ENCODE results near the gene ZNF383. TPM values are rescaled to one million over a fixed set of nuclear protein-coding genes. Genes with fewer than 3 reads are reported as not detected.
"Not testable (repeated sequence)": the region's sequence is repeated elsewhere in the genome, so short reads cannot be mapped to it uniquely, and the experiment has no call there.

Gene ZNF383
- total RNA-seq, 1 experiment from 2014 or later: 2.5 TPM

DNA sequence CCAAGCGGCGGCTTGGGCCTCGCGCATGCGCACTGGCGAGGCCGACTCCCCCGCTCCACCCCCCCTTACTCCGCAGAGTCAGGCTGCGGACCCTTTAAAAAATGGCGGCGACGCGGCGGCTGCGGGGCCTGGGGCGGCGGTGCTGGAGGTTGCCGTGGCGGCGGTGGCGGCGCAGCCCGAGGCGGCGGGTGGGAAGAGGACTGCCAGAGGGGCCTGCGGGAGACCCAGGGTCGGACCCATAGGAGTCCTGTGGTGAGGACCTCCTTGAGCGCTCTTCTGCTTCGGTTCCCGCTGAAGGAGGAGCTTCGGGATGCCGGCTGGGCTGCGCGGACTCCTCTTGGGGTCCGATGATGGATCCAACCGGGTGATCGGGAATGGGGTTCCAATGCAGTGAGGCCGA is 71.2 kb downstream of the ZNF383 start:
- ATAC-seq; H4K20me1 ChIP-seq (ENCODE audit: low read length); H3K9me2 ChIP-seq (replicated peaks; ENCODE audit: low read length); H3K9me3 ChIP-seq (ENCODE audit: low read length); H3K4me3 ChIP-seq (ENCODE audit: low read length); H3K36me3 ChIP-seq (ENCODE audit: low read depth, low read length); POLR2A ChIA-PET (ENCODE audit: unreplicated experiment); DNase-seq; H3K27ac ChIP-seq (ENCODE audit: low read length); H3K4me1 ChIP-seq (ENCODE audit: insufficient read depth, low read length); H3K9ac ChIP-seq (ENCODE audit: low read length); H3F3A ChIP-seq (ENCODE audit: low read length, unreplicated experiment); H3K4me2 ChIP-seq (ENCODE audit: low read length); H3K27me3 ChIP-seq (ENCODE audit: low read length); CTCF ChIA-PET; intact Hi-C loops (cut with micrococcal nuclease); BruUV-seq (replicated peaks); H2AFZ ChIP-seq (ENCODE audit: low read length); H3K79me2 ChIP-seq (ENCODE audit: low read length): not testable (repeated sequence)

DNA sequence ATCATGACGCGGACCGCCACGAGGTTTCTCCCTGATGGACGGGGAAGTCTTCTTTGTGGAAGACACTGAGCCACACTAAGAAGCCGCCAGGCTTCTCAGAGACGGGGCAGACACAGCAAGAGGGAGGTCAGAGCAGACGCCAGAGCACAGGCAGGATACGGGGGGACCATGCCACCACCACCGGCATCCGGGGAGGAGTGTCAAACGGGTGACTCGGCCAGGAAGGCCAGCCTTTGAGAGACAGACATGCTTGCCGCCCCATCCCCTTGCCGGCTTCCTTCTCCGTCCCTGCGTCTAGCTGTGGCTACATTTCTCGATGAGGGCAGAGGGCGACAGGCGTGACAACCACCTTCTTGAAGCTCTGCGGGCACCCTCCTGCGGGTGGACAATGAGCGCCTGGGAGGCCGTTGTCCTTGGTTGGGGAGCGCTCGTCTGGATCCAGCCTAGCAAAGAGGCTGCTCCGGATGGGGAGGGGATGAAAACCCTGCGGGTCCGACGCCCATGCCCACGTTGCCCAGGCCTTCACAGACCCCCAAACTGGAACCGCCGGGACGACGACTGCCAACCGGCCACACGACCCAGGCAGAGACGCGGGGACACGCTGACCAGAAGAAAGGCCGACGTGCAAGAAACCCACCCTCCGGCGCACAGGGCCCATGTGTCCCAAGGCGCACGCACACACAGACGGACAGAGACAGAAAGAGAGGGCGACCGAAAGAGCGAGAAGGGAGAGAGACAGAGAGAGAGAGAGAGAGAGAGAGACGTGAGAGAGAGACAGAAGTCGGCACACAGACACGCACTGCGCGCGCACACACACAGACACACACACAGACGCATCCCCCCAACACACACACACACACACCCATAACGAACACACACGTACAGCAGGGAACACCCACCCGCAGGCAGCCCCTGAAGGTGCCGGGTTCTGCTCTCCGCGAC is 75.3 kb downstream of the ZNF383 start:
- intact Hi-C loops (cut with micrococcal nuclease); CTCF ChIA-PET; ATAC-seq: not testable (repeated sequence)

DNA sequence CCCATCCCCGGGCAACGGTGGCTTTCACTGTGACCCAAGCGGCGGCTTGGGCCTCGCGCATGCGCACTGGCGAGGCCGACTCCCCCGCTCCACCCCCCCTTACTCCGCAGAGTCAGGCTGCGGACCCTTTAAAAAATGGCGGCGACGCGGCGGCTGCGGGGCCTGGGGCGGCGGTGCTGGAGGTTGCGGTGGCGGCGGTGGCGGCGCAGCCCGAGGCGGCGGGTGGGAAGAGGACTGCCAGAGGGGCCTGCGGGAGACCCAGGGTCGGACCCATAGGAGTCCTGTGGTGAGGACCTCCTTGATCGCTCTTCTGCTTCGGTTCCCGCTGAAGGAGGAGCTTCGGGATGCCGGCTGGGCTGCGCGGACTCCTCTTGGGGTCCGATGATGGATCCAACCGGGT is 76.2 kb downstream of the ZNF383 start:
- ATAC-seq; H3K4me2 ChIP-seq (ENCODE audit: low read length); POLR2A ChIA-PET (ENCODE audit: unreplicated experiment); BruUV-seq (replicated peaks); H3K27me3 ChIP-seq (ENCODE audit: low read length); H3K4me3 ChIP-seq (ENCODE audit: low read length); H4K20me1 ChIP-seq (ENCODE audit: low read length); H3K36me3 ChIP-seq (ENCODE audit: low read depth, low read length); H3K9ac ChIP-seq (ENCODE audit: low read length); H3K9me3 ChIP-seq (ENCODE audit: low read length); H3K4me1 ChIP-seq (ENCODE audit: insufficient read depth, low read length); H3K79me2 ChIP-seq (ENCODE audit: low read length); intact Hi-C loops (cut with micrococcal nuclease); H3F3A ChIP-seq (ENCODE audit: low read length, unreplicated experiment); DNase-seq; H3K9me2 ChIP-seq (replicated peaks; ENCODE audit: low read length); H2AFZ ChIP-seq (ENCODE audit: low read length); CTCF ChIA-PET; H3K27ac ChIP-seq (ENCODE audit: low read length): not testable (repeated sequence)

More for the DNA sequence above, 75.3 kb downstream of the ZNF383 start:
- DNase-seq; H3K9ac ChIP-seq (ENCODE audit: low read length); H3F3A ChIP-seq (ENCODE audit: low read length, unreplicated experiment); H3K36me3 ChIP-seq (ENCODE audit: low read depth, low read length); H3K79me2 ChIP-seq (ENCODE audit: low read length); H3K4me3 ChIP-seq (ENCODE audit: low read length); POLR2A ChIA-PET (ENCODE audit: unreplicated experiment); H4K20me1 ChIP-seq (ENCODE audit: low read length); H3K4me2 ChIP-seq (ENCODE audit: low read length); H3K9me2 ChIP-seq (replicated peaks; ENCODE audit: low read length); H3K27ac ChIP-seq (ENCODE audit: low read length); H3K4me1 ChIP-seq (ENCODE audit: insufficient read depth, low read length); H3K9me3 ChIP-seq (ENCODE audit: low read length); BruUV-seq (replicated peaks); H2AFZ ChIP-seq (ENCODE audit: low read length); H3K27me3 ChIP-seq (ENCODE audit: low read length): not testable (repeated sequence)

Other genes starting within 250 kb of the ZNF383 start
- gene ZNF420, start 139.8 kb upstream of the ZNF383 start, total RNA-seq (2014; rRNA removed): 2.3 and 3.8 TPM in 2 replicates
- 0.29 TPM in 1 of 2 replicates, not detected in the other for gene ZNF585A, start 45.5 kb upstream of the ZNF383 start, total RNA-seq (2014; rRNA removed)
- 0.12 and 3.2 TPM in 2 replicates for gene ZNF585B, start 7.7 kb upstream of the ZNF383 start, total RNA-seq (2014; rRNA removed)
- gene ZNF527, start 152.9 kb downstream of the ZNF383 start, total RNA-seq (2014; rRNA removed): 1.6 and 4.1 TPM in 2 replicates
- gene ZNF569, start 249.2 kb downstream of the ZNF383 start, total RNA-seq (2014; rRNA removed): 1.5 and 2.0 TPM in 2 replicates

All from PC-3 (cell line).